ENCODE results near the gene COX7B2.
A peak's percentile ranks its signal among the peaks of the same experiment; 100 is the strongest.

DNA sequence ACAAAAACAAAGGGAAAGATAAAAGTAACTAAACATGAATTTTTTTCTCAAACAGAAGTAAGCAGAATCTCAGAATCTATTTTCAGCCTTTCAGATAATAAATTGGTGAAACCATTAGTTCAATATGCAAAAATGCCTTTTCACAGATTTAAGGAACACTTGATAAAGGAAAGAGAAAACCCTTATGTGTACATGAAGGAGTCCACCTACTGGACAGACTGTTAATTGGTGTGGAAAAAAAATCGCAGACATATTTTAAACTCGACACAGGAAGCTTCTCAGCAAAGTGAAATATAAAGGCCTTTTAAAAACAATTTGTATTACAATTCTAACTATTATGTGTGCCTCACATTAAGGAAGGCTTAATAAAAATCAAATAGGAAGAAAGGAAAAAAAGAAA is 22.3 kb downstream of the COX7B2 start:
- TF ChIP-seq, protein P1, sequence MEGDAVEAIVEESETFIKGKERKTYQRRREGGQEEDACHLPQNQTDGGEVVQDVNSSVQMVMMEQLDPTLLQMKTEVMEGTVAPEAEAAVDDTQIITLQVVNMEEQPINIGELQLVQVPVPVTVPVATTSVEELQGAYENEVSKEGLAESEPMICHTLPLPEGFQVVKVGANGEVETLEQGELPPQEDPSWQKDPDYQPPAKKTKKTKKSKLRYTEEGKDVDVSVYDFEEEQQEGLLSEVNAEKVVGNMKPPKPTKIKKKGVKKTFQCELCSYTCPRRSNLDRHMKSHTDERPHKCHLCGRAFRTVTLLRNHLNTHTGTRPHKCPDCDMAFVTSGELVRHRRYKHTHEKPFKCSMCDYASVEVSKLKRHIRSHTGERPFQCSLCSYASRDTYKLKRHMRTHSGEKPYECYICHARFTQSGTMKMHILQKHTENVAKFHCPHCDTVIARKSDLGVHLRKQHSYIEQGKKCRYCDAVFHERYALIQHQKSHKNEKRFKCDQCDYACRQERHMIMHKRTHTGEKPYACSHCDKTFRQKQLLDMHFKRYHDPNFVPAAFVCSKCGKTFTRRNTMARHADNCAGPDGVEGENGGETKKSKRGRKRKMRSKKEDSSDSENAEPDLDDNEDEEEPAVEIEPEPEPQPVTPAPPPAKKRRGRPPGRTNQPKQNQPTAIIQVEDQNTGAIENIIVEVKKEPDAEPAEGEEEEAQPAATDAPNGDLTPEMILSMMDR (conservative IDR thresholded peaks at IDR 0.05): peak; percentile 41; the same call in 1 of the 2 replicates
- TF ChIP-seq EZH2 (IDR thresholded peaks at IDR 0.05; ENCODE audit: low read depth): no peak
